ENCODE data around the gene FBXL14. TPM values are rescaled to one million over a fixed set of nuclear protein-coding genes. Genes with fewer than 3 reads are reported as not detected.

FBXL14 gene
- 5.2 and 7.1 TPM in 2 replicates for total RNA-seq

GRCh38 chr12:1594261-1595025 lies at the start of gene FBXL14:
Gene FBXL14, minus strand, starts transcription at chr12:1594581. Its CDS starts 515 bp downstream, at chr12:1594066.

GRCh38 chr12:1628666-1629337 lies 34.4 kb upstream of the FBXL14 start, which contains the start of gene WNT5B:
Gene WNT5B, plus strand, starts transcription at chr12:1629231. Its CDS starts 2,124 bp downstream, at chr12:1631355.

Other genes starting within 250 kb of the FBXL14 start
- 14.0 and 20.4 TPM in 2 replicates for gene WNT5B, start 34.6 kb upstream of the FBXL14 start, total RNA-seq
- 16.1 and 18.0 TPM in 2 replicates for gene ADIPOR2, start 96.5 kb upstream of the FBXL14 start, total RNA-seq
- not detected in 2 replicates for gene LRTM2, start 226.0 kb upstream of the FBXL14 start, total RNA-seq